ENCODE measurements around the gene DPM1. TPM values are rescaled to one million over a fixed set of nuclear protein-coding genes. Genes with fewer than 3 reads are reported as not detected.

The DPM1 gene
- total RNA-seq, 1 experiment from 2014 or later, result 57.8 TPM

Other genes with a start within 250 kb of the DPM1 start
- gene PARD6B, start 227.0 kb downstream of the DPM1 start, total RNA-seq (2021), result 29.6 to 38.0 TPM (median 37.5 TPM) in 3 replicates
- 25.8 to 31.0 TPM (median 29.8 TPM) in 3 replicates for gene BCAS4, start 163.5 kb downstream of the DPM1 start, total RNA-seq (2021)
- gene ADNP, start 27.1 kb downstream of the DPM1 start, total RNA-seq (2021), result 106 to 116 TPM (median 109 TPM) in 3 replicates
- 6.0 to 6.7 TPM (median 6.0 TPM) in 3 replicates for gene MOCS3, start 286 bp upstream of the DPM1 start, total RNA-seq (2021)
- gene KCNG1, start 64.6 kb upstream of the DPM1 start, total RNA-seq (2021), result 31.2 to 34.6 TPM (median 31.6 TPM) in 3 replicates

All from WTC11 (cell line).